GM18951 (cell line): ENCODE measurements around the gene TCF7L1.
"Not testable (repeated sequence)": the region's sequence is repeated elsewhere in the genome, so short reads cannot be mapped to it uniquely, and the experiment has no call there.

Experiments
- POLR2A ChIP-seq: IDR thresholded peaks from 4 replicates; pipeline ENCODE4 v1.6.1; 2011; ENCODE audit warnings: mild to moderate bottlenecking; ENCODE audit not compliant: insufficient read length, insufficient read depth; ENCODE audit errors: extremely low read depth
- in situ Hi-C: fragments of 300-500 bp; cut with MboI; formaldehyde crosslinking; loops from one replicate; pipeline ENCODE4 v1.12.0; 2022; ENCODE audit warnings: low sequenced_read_pairs, mixed read lengths, inconsistent platforms; ENCODE audit not compliant: unreplicated experiment

TCF7L1 gene

GRCh38 chr2:85291425-85292023 lies 158.3 kb downstream of the TCF7L1 start:
- in situ Hi-C loops: loop anchor here (25.0 kb wide), 1 partner anchor 379 kb away; the partner anchor contains the start of gene TMSB10
- no peak for TF ChIP-seq POLR2A

- in situ Hi-C loops: no loop called here
- TF ChIP-seq POLR2A: no peak
Observed at GRCh38 chr2:85302121-85302520, 168.9 kb downstream of the TCF7L1 start.

GRCh38 chr2:85303780-85304531 lies 170.8 kb downstream of the TCF7L1 start:
- in situ Hi-C loops: no loop called here
- TF ChIP-seq POLR2A: no peak

GRCh38 chr2:85307527-85307897 lies 174.3 kb downstream of the TCF7L1 start:
- in situ Hi-C loops: no loop called here
- TF ChIP-seq POLR2A: no peak

- in situ Hi-C loops: no loop called here
- TF ChIP-seq POLR2A: no peak
Observed at GRCh38 chr2:85308201-85308600, 175.0 kb downstream of the TCF7L1 start.

GRCh38 chr2:85308896-85309555 lies 175.8 kb downstream of the TCF7L1 start:
- peak; percentile 10 for TF ChIP-seq POLR2A
- in situ Hi-C loops: no loop called here

- no peak for TF ChIP-seq POLR2A
- in situ Hi-C loops: no loop called here
Observed at GRCh38 chr2:85309699-85310321, 176.6 kb downstream of the TCF7L1 start.

- no peak for TF ChIP-seq POLR2A
- in situ Hi-C loops: no loop called here
Observed at GRCh38 chr2:85310330-85310729, 177.1 kb downstream of the TCF7L1 start.

GRCh38 chr2:85312404-85312803 lies 179.2 kb downstream of the TCF7L1 start:
- in situ Hi-C loops: no loop called here
- TF ChIP-seq POLR2A: no peak

- in situ Hi-C loops: no loop called here
- no peak for TF ChIP-seq POLR2A
Observed at GRCh38 chr2:85314884-85315242, 181.7 kb downstream of the TCF7L1 start.

- in situ Hi-C loops: not testable (repeated sequence)
Observed at GRCh38 chr2:85315921-85316320, 182.7 kb downstream of the TCF7L1 start.

- in situ Hi-C loops: no loop called here
- no peak for TF ChIP-seq POLR2A
Observed at GRCh38 chr2:85318222-85319074, 185.3 kb downstream of the TCF7L1 start.

- in situ Hi-C loops: no loop called here
Observed at GRCh38 chr2:85319796-85320195, 186.6 kb downstream of the TCF7L1 start.

More at GRCh38 chr2:85319796-85320195, 186.6 kb downstream of the TCF7L1 start:
- no peak for TF ChIP-seq POLR2A
